GOT3 (cell line): Measurements from ENCODE around the gene FRMD4B.
A peak's percentile ranks its signal among the peaks of the same experiment; 100 is the strongest.

Experiments used
- DNase-seq: peaks from one replicate; lab custom pipeline; 2025; ENCODE audit warnings: mixed read lengths; lab: John Stamatoyannopoulos, UW

Gene FRMD4B

DNA sequence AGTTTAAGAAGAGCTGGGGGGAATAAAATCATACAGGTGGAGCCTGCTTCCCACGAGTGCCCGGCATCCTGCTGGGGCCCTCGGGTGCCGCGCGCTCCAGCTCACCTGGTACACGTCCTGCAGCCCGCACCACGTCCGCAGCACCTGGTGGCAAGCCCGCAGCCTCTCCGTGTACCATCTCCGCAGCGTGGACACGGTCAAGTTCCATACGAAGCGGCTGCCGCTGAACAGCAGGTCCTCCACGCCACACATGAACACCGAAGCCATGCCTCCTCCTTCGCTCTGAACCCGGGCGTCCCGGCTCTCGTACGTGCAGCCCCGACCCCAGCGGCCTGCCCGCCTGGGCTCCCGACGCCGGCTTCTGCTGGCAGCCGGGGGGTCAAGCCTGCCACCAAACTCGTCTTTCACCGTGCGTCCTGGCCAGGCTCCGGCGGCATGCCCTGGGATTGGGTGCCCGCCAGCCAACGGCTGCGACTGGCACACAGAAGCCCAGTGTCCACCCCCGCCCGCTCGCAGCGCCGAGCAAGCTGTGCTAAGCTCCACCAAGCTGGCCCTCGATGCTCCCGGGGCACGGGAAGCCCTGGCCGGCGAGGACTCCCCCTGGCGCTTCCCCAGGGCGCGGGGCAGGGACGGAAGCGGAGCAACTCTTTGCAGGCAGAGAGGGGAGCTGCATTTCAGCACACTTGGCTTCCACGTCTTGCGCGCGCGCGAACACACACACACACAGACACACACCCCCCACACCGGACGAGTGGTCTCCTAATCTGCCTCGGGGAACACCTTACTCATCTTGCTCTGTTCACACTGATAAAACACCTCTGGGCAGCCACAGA is at the start of gene FRMD4B:
TSS of gene FRMD4B (minus strand) at position 366 of the 833 bp plus-strand sequence. CDS start at position 267, 99 bp downstream.
- DNase-seq = peak; percentile 24

DNA sequence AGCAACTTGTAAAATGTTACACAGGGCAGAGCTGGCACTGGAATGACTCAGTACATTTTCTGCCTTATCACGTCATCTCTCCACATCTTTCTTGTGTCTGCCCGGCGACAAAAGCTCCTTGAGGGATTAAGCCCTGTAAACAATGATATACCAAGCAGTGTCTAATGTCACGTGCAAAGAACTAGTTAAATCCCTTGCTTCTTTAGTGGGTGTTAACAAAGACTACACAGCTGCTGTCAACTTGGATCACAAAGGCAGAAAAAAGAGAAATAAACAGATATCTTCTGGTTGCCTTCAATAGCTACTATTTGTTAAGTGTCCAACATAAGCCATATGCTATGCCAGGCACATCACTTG is 48.1 kb upstream of the FRMD4B start:
- no peak for DNase-seq

DNA sequence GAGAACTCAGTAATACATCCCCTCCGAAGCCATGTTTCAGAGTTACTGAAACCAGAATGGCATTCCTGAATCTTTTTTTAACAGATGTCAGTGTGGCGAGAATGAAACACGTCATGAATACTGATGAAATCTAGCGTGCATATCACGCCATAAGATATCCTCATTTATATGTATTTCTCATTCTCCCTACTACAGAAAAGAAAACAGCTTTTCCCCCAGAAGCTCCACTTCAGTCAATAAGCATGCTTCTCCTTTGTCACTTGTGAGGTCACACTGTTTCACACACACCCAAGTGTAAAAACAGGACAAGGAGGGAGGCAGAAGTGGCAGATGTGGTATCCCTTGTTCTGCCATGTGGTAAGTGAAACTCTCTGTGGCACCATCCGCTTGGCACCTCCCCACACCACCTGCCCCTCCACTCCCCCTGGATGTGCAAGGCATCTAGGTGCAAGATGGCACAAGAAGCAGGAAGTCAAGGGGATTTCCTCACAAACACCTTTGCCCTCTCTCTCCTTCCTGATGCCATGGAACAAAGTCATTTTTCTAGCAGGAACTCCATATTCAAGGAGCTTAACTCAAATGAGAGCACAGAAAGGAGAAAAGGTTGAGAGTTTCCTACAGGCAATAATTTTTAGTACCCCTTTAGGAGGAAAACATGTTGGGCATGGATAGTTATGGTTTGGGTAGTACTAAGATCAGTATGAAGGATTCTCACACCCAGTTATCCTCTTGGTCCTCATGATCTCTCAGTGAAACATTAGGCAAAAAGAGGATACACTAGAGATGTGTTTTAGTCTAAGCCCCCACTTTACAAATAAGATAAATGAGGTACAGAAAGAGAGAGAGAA is 47.5 kb upstream of the FRMD4B start:
- DNase-seq = no peak

DNA sequence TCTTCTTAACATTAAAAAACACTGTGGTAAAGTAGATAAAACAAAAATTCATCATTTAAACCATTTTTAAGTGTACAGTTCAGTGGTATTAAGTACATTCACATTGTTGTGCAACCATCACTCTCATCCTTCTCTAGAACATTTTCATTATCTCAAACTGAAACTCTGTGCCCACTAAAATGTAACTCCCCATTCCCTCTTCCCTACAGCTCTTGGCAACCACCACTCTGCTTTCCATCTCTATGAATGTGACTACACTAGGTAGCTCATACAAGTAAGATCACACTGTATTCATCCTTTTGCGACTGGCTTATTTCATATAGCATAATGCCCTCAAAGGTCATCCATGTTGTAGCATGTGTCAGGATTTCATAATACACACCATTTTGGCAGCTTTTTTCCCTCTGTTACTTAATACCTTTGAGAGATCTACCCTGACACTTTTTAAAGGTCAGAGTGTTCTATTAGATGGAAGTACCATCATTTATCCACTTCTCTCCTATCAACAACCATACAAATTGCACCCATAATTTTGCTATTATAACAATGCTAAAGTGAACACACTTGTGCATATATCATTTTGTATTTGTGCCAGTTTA is 42.9 kb upstream of the FRMD4B start:
- no peak for DNase-seq

DNA sequence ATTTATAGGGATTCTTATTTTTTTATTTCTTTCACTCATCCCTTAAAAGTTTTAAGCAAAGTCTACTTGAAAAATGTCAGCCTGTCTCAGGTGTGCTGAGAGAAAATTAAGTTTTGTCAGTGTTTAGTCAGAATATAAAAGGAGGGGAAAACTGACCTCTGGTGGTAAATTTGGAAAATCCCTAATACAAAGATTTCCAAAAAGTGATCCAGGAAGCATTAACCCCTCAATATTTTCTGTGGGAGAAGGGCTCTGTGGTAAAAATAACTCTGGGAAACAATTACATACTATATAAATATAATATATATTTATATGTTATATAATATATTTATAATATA is 41.0 kb upstream of the FRMD4B start:
- DNase-seq = no peak

DNA sequence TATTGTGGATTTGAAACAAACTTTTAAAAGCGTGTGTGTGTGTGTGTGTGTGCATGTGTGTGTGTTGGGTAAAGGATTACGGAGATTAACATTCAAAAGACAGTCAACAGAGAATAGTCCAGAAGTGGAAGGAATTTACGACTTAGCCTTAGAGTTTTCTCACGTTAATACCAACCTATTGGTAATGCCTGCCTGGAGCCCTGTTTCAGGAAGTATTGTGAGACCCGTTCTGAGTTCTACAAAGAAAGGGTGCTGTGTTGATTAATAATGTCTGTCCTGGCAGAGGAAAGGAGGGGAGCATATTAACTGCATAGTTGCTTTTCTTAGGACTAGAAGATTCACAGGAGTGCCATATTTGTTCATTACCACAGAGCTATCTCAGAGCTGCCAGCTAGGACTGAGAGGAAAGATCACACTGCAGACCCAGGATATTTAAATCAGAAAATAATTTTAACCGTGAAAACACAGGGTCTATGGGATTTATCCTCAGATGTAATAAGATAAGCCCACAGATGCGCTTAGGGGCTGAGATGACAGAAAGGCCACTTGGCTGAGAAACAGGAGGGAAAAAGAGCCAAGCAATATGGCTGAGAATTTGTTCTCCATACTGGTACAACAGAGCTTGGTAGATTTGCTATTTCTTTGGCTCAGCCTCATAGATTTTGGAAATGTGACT is 40.5 kb upstream of the FRMD4B start:
- DNase-seq = no peak

DNA sequence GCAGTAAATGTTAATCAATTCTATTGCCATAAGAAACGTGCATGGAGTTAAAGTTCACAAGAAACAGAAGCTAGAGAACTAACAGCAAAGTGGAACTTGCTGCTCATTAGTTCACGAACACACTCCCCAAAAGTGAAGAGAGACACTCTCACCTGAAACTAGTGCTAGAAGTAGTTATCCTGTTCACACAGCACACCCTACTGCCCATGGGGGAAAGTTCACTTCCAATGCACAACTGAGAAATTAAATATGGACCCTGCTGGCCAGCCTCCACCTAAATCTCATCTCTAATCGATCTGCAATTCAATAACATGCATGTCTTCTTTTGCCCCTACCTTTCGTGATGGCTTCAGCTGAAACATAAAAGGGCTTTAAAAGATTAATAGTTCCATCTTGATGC is 39.4 kb upstream of the FRMD4B start:
- no peak for DNase-seq

DNA sequence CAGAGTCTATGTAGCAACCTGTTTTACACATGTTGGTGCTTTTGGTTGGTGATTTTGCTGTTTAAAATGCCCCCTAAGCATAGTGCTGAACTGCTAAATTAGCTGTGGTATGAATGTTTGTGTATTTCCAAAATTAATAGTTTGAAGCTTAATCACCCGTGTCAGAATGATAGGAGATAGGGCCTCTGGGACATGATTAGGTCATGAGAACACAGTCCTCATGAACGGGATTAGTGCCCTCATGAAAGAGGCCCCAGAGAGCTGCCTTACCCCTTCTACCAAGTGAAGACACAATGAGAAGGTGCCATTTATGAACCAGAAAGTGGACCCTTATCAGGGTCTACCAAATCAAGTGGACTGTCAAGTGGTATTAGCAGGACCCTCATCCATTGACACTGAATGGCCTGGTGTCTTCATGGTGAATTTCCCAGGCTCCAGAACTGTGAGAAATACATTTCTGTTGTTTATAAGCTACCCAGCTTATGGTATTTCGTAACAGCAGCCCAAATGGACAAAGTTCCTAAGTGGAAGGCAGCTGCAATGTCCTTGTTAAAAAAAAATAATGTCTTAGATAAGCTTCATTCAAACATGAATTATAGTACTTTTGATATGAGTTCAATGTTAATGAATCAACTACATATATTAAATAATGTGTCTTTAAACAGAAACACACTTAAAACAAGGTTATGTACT is 37.7 kb upstream of the FRMD4B start:
- no peak for DNase-seq

DNA sequence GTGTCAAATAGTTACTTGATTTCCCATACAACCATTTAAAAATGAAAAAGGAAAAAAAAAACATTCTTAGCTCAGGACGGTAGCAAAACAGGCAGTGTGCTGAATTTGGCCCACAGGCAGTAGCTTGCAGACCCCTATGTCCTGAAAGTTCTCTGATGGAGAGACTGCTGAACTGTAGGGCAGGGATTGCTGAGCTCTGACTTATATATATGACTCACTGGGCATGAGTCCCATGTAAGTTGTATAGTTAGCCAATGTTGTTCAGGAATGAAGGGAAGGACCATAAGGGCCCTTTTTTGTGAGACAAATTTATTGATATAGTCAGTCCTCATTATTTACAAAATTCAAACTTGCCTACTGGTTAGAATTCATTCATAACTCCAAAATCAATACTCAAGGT is 36.9 kb upstream of the FRMD4B start:
- no peak for DNase-seq

DNA sequence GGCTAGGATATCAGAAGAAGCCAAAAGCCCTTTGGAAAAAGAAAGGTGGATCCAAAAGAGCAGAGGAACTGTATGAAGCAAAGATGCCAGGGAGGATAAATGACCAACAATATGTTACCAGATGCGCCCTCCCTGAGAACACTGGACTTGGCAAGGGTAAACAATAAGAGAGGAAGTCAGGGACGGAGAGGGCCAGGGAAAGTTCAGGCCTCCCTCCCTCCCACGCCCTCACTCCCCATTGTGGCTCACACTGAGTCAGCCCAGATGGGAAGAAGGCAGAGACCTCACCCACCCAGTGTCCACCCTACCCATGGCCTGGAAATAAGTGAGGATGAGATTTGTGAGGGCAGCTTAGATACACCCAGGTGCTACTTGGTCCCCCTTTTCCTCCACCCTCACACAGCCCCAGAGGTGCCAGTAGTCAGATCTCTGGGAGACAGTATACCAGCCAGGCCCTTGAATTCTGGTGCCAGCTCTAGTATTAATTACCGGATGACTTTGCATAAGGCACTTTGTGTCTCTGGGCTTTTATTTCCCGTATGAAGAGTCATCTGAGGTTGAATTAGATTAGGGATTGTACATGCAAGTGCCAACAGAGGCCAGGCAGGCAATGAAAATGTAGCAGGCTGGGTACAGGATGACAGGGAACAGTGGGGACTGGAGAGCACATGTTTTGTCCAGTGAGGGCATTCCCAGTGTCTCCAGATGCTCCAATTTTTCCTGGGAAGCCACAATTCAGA is 35.1 kb upstream of the FRMD4B start:
- no peak for DNase-seq

DNA sequence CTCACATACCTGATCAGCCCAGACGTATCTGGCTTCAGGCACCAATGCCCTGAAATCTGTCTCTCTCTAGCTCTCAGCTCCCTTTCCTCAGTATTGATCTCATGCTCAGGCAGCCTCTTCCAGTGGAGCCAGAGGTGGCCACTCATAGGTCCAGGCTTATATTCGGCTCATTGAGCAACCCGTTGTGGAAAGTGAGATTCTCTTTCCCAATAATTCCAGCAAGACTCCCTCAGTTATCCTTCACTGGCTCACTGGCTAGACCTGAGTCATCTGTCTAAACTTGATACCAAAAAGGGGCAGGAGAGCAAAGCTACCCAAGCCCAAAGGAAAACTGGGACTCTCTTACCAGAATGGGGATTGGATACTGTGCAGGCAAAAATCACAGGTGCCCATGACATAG is 33.4 kb upstream of the FRMD4B start:
- no peak for DNase-seq

DNA sequence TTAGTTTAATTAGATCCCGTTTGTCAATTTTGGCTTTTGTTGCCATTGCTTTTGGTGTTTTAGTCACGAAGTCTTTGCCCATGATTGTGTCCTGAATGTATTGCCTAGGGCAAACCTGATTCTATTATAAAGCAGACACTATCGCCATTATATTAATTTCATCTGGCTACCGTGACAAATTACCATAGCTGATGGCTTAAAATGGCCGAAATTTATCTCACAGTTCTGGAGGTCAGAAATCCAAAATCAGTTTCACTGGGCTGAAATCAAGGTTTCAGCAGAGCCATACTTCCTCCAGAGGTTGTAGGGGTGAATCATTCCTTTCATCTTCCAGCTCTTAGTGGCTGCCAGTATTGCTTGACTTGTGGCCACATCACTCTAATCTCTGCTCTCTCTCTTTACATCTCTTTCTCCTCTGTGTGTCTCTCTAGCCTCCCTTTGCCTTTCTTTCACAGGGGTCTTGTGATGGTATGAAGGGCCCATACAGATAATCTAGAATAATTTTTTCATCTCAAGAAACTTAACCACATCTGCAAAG is 31.7 kb upstream of the FRMD4B start:
- no peak for DNase-seq

DNA sequence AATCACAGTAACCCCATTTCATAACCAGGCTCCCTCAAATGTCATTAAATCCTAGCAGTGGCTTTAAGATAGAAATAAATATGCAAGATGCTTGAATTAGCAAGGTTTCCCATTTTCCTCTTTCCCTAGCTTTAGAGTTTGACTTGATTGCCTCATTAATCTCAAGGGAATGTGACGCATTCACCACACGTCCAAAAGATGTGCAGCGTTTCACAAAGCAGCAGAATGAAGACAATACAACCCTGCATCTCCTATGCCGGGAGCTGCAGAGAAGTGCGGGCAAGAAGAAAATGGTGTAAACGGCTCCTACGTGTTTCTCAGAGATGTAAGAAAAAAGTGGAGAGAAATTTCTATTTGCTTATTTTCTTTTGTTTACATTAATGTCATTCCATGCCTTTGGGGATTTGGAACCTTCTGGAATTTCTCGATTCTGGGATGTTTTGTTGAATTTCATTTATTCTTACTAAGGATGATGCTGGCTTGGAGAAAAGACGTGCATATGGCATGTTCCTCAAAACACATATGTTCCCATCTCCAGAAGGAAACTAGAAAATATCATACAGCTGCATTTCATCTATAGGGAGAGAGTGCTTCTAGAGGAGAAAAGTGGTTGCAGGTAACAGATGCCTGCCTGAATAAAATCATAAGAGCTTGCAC is 27.8 kb upstream of the FRMD4B start:
- no peak for DNase-seq

DNA sequence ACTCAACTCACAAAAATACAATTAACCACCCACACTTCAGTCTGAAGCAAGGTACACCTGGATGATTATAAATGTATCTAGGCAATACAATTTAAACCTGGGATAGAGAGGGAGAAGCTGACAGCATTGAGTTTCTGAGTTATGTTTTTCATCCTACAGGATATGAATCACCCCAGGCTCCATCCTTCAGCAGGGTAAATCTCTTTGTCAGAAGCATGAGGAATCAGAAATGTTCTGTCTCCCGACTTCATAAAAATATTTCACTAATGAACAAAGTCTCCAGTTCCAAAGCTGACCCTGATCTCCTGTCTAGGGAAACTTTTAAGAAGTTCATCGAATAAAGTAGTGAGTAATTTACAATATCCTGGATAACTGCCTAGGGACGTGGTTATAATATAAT is 25.5 kb upstream of the FRMD4B start:
- no peak for DNase-seq

DNA sequence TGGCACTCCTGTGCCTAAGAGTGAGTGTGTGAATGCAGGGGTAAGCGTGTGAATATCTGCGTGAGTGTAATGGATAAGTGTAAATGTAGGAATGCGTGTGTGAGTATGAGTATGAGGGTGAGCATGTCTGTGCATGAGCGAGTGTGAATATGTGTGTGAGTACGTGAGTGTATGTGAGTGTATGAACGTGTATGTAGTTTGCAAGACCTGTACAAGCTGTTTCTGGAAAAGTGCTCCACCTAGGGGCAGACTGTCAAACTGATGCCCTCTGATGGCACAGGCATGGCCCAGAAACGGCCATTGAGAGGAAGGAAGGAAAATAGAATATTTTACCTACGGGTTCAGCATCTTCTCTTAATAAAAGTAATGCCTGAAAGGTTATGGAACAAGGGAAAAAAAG is 24.4 kb upstream of the FRMD4B start:
- DNase-seq = peak; percentile 20

DNA sequence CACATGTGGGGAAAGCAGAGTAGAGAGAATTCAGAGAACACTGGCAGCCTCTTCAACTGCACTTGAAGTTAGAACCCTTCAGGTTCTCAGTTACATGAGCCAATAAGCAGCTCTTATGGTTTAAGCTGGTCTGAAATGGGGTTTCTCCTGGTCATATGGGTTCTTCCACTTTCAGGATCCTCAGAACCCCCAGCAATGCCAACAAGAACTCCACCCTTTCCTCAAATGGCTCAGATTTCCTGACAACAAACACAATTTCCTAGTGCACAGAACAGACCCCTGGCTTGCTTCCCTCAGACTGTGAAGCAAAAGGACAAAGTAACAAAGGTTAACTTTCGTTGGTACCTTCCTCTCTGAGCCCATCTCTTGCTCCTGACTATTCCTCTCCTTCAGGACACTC is 23.9 kb upstream of the FRMD4B start:
- DNase-seq = no peak

DNA sequence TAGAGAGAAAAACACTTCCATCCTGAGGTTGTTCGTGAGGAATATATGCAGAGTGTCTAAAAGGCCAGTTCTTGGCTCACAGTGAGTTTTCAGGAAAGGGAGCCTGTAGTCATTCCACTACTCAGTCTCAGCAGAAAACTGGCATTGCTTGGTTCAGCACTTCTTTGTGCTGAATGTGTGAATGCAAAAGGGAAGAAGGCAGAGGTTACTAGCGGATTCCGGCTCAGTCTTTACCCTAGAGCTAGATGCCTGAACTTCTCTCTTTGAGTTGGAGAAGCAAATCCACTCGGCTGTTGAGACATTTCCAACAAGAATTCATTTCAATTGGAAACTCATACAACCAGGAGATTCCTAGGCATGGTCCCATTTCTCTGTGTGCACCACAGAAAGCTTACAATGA is 23.1 kb upstream of the FRMD4B start:
- DNase-seq = no peak

DNA sequence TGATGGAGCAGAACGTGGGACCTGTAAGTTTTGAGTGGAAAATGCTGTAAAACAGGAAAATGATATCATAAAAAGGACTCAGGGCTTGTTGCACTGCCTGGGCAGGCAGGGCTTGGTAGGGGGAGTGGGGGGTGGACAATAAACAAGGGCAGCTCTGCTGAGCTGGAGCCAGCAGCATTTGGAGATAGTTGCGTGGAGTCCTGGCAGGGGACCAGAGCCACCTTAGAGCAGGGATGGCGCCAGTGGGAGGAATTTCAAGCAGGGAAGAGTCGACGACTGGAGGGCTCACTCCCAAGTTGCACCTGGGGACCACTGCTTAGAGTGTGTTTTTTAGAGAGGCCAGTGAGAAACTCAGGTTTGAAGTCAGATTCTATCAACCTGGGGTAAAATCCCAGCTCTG is 22.7 kb upstream of the FRMD4B start:
- no peak for DNase-seq

DNA sequence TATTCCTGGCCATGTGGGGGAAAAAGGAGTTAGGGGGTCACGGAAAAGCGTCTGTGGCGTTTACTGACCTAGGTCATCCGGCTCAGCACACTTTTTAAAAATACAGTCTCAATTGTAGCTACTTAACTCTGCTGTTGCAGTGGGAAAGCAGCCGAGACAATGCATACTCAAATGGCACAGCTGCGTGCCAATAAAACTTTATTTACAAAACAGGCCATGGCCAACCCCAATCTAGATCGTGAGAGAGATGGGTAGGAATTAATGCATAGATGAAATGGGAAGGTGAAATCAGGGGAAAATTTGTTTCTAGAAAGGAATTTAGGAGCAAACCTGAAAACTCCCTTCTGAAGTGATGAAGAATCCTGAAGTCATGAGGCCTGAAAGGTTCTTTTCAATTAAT is 22.0 kb upstream of the FRMD4B start:
- DNase-seq = no peak

DNA sequence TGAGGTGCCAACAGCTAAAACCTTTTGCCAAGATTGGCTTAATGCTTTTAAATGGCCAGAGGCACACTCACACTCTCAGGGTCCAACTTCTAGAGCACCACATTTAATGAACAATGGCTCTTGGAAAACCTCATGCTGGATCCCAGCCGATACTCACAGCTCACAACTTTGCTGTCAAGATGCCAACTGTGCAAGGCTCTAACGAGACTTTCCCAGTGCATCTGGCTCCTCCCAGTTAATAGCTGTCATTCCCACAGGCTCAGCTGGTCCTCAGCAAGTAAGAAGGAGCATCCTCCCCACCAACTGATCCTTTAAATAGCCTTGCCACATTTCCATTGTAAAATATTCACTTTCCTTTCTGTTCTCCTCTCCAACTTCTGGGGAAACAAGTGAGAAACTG is 20.3 kb upstream of the FRMD4B start:
- no peak for DNase-seq
